Stimulated activated CD8-positive, alpha-beta memory T cell treated with anti-CD3 and anti-CD28 coated beads, Interleukin-2, amount 100 ng/mL, for 48 hours (primary cell): Measurements from ENCODE around the gene CD83.

Source experiments
- DNase-seq, 2 donors: peaks; one replicate each; pipeline ENCODE4 v3.0.0-alpha.2; 2020; ENCODE audit warnings: low read depth in 2 of 2

The CD83 gene

GRCh38 chr6:14123386-14124111 lies 6.0 kb downstream of the CD83 start:
- DNase-seq = no peak

GRCh38 chr6:14125346-14125745 lies 7.8 kb downstream of the CD83 start:
- no peak for DNase-seq

DNA sequence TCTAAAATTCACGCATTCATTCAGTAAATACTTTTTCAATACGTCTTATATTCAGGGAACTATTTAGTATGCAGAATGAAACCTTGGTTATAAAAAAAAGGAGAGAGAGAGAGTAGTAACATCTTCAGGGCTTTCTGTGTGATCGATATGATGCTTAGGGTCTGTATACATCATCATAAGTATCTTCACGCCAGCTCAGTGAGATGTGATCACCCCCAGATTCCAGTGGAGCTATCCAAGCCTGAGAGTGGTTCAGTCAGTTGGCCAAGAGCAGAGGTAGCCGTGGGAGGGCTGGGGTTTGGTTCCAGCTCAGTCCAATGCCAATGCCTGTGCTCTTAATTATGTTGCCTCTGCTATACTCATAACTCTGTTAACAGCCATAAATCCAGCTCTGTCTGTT lies 8.6 kb downstream of the CD83 start:
- no peak for DNase-seq

DNA sequence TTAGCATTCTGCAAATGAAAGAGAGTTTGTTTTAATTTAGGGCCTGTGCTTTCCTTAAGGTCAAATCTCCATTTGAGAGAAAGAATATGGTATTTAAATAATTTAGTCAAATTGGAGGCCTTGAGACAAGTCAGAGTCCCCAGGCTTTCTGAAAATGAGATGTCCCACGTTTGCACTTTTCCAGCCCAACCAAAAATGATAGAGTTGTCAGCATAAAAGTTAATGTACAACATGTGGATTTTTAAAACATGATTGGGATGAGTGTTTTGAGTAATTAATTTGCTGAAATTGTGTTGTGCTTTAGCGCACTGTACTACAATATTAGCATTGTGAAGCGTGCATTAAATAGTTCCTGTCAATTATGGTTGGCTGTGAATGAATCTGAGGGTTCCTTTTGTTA lies 10.0 kb downstream of the CD83 start:
- no peak for DNase-seq

DNA sequence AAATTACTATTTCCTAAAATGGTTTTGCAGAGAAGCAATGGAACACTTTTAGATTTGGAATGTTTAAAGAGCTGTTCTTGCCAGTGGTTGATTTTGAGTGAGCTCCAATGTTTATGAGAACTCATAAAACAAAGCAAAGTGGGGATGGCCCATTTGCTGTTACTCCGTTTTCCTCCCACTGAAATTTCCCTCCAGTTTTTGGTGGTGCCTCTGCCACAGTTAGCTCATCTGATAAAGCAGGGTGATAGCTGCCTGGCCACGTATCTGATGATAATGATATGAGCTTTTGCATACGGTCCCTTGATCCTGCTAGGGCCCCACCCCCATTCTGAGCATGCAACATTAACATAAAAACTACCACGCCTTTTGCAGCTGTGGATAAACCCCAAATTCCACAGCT lies 10.4 kb downstream of the CD83 start:
- no peak for DNase-seq

- DNase-seq = no peak
Observed at GRCh38 chr6:14128746-14129145, 11.2 kb downstream of the CD83 start.

- no peak for DNase-seq
Observed at GRCh38 chr6:14129575-14129974, 12.0 kb downstream of the CD83 start.

DNA sequence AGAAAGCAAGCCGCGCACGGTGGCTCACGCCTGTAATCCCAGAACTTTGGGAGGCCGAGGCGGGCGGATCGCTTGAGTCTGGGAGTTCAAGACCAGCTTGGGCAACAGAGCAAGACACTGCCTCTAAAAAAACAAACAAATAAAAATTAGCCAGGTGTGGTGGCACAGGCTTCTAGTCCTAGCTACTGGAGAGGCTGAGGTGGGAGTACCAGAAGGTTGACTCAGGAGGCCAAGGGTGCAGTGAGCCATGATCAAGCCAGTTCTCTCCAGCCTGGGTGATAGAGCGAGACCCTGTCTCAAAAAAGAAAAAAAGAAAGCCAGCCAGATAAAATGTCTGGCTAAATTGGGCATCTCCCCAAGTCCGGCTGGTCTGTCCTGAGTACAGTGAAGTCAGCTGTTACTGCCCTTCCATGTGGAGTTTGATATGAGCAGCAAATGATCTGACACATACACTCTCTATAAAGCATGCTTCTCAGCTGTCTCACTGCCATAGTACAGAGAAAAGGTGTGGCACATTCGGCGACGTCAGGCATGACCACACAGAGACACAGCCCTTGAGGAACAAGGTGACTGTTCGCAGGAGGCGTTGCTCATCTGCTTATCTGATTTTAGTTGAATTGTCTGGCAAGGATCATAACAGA lies 13.0 kb downstream of the CD83 start:
- no peak for DNase-seq

DNA sequence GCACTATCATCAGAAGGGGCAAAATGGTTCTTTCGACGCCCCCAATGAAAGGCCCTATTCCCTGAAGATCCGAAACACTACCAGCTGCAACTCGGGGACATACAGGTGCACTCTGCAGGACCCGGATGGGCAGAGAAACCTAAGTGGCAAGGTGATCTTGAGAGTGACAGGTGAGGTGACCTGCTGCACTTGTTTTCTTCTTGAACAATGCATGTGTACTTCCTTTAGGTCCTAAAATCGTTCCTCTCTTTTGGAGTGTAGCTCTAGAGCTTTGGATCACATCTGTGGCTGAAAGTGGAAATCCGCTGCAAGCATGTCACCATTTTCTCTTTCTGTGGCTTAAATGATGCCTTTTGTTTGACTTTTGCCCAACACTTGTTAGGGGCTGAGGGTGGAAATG lies 14.0 kb downstream of the CD83 start:
- DNase-seq = no peak

DNA sequence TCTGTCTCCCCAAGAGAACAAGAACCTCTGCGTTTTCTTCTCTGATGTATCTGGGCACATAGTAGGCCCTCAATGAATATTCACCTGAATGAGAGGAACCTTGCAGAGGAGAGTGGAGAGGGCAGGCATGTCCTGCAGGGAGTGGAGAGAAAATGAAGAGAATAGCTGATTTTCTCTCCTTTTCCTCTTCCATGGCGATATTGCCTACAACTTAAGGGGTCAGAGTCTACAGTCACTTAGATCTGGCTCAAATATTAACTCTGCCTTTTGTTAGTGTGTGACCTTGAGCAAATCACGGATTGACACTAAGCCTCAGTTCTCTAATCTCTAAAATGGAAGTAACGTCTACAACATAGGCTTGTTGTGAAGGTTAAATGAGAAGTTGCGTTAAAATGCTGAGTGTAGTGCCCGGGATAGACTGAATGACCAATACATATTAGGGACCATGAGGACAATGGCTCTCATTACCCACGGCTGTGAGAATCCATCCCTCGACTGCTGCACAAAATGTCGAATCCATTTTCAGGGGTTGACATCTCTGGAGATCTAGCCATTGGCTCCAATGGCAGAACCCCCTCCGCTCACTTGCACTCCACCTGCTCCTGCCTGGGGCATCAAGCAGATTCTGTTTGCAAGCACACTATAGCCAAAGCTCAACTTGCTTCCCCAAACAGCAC lies 14.8 kb downstream of the CD83 start:
- DNase-seq = no peak

- DNase-seq = no peak
Observed at GRCh38 chr6:14132921-14133275, 15.3 kb downstream of the CD83 start.

- DNase-seq = no peak
Observed at GRCh38 chr6:14134211-14134910, 16.8 kb downstream of the CD83 start.

- no peak for DNase-seq
Observed at GRCh38 chr6:14135893-14136539, 18.4 kb downstream of the CD83 start.

GRCh38 chr6:14138701-14139215 lies 21.2 kb downstream of the CD83 start:
- DNase-seq = no peak

DNA sequence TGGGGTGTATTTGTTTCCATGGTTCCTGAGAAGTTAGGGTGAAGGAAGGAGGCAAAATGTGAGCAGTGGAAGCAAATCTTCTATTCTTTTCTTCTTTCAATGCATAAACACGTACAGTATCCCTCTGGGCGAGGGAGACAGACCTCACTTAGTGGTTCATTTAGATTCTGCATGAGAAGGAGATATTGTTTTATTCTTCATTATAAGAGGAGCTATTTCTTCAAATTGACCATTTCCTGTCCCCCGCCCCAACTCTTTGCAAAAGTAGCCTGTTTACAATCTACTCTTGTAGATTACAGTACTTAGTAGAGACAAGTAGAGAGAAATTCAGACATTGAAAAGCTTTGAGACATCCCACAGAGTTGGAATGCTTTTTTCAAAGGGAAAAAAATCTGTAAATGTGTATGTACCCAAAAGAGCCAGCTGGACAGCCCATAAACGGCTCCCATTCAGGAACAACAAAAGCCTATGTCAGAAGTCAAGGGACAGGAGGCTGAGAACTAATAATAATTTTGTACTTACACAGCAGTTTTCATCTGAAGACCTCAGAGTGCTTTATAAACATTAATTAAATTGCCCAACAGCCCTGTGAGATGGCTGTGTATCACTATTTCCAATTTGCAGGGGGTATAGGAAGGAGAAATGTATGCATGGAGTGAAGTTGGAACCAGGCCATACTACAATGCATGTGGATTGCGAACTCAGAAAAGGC lies 23.9 kb downstream of the CD83 start:
- no peak for DNase-seq

DNA sequence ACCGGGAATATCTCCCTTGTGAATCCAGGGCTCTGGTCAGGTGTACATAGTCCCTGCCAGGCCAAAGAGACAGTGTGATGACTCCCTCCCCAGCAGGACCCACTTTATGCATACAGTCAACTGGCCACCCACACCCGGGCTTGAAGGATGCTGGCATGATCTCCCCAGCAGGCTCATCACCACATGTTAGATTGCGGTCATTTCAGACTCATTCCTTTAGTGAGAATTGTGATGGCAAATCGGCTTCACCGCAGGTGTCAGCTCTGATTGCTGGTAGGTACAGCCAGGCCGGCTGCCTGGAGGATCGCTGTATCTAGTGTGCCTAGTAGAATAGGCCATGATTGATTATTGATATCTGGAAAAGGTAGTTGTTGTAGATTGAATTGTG lies 24.5 kb downstream of the CD83 start:
- no peak for DNase-seq

- no peak for DNase-seq
Observed at GRCh38 chr6:14142511-14143223, 25.1 kb downstream of the CD83 start.

DNA sequence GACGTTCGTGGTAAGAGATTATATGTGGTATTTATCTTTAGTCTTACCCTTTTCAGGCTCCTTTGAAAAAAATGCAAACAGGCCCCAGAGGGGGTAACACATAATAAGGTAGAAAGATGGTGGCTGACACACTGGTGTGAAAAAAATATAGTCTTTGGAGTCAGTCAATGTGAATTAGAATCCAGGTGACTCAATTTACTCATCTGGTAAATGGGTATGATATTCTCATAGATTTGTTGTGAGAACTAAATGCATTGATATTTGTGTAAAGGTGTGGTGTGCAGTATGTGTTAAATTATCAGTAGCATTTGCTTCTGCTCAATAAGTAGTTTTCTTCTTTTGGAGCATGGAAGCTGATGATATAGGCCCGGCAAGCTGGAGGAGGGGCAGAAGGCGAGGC lies 25.7 kb downstream of the CD83 start:
- no peak for DNase-seq

DNA sequence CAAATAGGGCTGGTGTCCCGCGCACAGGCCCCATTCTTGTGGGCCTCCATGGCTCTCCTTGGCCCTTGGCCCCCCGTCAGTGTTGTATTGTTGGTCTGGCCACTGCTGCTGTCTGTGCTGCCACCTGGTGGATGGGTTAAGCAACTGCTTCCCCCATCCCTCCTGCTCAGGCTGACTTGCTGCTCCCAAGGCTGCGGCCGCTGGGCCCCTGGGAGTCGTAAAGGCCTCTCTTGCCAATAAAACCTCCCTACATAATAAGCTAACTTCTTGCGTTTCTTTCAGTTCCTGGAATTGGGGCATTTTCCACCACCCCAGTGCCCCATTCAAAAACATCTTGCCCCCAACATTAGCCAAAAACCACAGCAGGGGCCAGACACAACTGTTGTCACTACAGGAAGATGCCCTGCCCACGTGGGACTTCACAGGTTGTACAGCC lies 27.1 kb downstream of the CD83 start:
- DNase-seq = peak; percentile 63 to 64

- no peak for DNase-seq
Observed at GRCh38 chr6:14146506-14147096, 29.0 kb downstream of the CD83 start.
